HG02571 (cell line): ENCODE data around the gene TGM6.
"Not testable (repeated sequence)": the region's sequence is repeated elsewhere in the genome, so short reads cannot be mapped to it uniquely, and the experiment has no call there.

Source experiments
- ATAC-seq: cut with Tn5 transposase; IDR thresholded peaks from one replicate; pipeline ENCODE4 v1.9.1; 2021; ENCODE audit warnings: mild to moderate bottlenecking, moderate library complexity; ENCODE audit not compliant: unreplicated experiment

The TGM6 gene

DNA sequence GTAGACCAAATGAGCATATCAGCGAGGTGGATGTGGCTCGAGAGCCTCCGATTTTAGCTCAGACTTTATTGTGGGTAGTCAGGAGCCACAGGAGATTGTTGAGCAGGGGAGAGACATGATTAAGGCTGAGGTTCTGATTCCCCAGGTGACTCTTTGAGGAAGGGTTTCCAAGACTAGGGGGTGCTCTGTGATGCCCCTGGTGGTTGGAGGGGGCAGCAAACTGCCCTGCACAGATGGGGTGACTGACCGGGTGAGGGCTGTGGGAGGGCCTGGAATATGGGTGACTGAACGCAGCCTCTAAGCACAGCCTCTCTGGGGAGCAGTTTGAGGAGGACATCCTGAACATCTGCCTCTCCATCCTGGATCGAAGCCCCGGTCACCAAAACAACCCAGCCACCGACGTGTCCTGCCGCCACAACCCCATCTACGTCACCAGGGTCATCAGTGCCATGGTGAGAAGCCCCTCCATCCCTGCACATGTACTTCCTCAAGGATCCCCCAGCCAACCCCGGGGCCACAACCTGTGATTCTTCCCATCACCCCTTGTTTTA, 17.0 kb downstream of the TGM6 start:
- no peak for ATAC-seq

DNA sequence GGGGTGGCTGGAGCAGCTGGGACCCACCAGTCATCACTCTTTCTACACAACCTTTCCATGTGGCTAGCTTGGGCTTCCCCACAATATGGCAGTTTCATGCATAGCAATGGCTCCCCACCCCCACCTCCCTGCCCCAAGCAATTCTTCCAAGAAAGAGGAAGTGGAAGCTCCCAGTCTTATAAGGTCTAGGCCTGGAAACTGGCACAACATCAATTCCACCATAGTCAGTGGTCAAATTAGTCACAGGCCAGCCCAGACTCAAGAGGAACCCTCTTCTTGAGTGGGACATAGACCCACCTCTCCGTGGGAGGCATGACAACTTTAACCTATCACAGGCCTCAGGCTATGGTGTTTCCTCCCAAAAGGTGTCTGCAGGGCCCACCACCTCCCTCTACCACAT, 17.7 kb downstream of the TGM6 start:
- ATAC-seq, result no peak

DNA sequence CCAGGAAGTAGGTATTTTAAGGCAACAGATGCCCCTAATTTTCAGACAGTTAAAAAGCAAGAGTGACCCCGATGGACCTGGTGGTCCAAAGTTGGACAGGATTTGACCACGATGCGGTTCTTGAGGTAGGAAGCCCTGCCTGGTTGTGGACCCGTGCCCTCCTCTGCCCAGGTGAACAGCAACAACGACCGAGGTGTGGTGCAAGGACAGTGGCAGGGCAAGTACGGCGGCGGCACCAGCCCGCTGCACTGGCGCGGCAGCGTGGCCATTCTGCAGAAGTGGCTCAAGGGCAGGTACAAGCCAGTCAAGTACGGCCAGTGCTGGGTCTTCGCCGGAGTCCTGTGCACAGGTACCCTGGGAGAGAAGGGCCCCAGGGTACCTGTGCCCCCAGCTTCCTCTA, 18.7 kb downstream of the TGM6 start:
- ATAC-seq, result no peak

DNA sequence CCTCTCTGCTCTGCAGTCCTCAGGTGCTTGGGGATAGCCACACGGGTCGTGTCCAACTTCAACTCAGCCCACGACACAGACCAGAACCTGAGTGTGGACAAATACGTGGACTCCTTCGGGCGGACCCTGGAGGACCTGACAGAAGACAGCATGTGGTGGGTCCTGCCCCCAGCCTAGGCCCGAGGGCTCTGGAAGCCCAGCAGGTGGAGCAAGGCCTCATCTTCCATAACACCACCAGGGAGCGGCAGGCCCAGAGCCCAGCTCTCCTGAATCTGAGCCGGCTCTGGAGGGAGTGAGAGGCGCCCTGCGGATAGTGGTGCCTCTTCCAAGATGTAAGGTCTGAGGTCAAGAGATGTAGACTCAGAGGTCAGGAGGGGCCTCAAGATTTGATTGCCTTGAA, 19.6 kb downstream of the TGM6 start:
- ATAC-seq, result no peak

DNA sequence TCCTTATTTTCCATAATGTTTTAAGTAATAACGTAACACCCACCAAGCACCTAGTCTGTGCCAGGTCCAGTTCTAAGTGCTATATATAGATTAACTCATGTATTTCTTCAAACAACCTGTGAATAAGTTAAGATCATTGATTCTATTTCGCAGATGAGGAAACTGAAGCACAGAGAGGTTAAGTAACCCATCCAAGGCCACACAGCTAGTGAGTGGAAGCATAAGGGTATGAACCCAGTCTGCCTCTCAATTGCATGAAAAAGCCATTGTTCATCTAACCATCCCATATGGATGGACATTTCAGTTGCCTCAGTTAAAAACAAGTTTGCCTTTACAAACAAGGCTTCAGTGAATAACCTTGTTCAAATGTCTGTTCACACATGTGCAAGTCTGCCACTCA, 20.8 kb downstream of the TGM6 start:
- no peak for ATAC-seq

DNA sequence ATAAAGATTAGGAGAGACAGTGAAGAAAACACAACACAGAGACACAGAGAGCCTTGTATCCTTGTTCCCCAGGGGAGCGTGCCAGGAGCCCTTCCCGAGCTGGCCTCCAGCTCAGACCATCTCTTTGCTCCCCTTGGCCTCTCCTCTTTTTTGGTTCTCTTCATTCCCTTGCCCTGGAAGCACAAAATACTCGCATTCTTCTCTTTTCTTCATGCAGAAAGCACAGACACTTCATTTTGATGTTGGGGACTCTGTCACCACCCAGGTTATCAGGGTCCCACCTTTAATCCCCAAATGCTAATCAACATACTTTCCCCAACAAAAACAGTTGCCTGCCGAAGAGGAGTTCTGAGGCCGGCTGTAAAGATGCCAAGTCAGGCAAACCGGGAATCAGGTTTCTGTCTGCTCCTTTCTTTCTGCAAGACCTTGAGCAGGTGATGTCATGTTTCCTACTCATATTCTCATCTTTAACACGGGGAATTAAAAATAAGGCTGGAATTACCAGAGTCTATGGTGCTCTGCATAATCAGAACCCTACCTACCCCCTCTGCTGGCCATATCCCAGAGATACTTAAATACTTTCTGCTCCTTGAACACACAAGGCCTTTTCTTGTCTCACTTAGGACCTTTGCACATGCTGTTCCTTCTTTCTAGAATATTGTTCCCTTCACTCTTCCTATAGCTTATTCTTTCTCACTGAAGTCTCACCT, 21.7 kb downstream of the TGM6 start:
- no peak for ATAC-seq

DNA sequence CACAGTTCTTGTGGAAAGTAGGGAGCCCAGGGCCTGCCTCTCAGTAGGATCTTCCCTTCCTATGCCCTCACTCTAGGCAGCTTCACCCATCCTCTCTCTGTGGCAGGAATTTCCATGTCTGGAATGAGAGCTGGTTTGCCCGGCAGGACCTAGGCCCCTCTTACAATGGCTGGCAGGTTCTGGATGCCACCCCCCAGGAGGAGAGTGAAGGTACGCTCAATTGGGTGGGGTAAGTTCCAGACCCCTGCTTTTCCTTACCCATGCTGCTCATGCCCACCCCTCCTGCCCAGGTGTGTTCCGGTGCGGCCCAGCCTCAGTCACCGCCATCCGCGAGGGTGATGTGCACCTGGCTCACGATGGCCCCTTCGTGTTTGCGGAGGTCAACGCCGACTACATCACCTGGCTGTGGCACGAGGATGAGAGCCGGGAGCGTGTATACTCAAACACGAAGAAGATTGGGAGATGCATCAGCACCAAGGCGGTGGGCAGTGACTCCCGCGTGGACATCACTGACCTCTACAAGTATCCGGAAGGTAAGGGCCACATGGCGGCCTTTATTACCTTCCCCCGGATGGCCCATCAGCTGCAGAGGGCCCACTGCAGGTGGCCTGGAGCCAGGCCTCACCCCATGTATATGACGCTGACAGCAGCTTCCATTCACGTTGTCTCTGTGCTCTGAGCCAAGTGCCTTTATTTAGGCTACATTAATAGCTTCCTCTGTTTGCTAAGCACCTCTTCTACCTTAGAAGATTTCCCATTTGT, 22.8 kb downstream of the TGM6 start:
- no peak for ATAC-seq

DNA sequence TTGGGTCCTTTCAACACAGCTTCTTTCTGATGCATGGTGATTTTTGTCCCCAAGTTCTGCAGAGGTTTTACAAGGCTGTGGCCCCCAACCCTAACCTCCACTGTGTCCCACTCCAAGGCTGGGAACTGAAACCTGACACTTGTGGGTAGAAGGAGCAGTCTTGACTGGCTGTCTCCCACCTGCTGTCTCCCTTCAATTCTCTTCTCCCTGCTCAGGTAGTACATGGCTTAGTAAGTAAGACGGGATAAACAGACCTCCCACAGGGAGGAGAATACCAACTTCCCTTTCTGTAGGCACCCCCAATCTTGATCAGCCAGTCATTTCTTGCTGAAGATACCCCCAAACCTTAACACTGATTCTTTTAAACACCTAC, 25.0 kb downstream of the TGM6 start:
- no peak for ATAC-seq

DNA sequence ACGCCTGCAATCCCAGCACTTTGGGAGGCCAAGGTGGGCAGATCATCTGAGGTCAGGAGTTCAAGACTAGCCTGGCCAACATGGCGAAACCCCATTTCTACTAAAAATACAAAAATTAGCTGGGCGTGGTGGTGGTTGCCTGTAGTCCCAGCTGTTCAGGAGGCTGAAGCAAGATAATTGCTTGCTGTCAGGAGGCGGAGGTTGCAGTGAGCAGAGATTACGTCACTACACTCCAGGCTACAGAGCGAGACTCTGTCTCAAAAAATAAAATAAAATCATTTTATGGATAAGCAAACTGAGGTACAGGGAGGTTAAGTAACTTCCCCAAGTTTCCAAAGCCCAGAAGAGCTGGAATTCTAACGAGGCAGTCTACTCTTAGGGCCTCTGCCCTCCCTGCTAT, 26.7 kb downstream of the TGM6 start:
- not testable (repeated sequence) for ATAC-seq

DNA sequence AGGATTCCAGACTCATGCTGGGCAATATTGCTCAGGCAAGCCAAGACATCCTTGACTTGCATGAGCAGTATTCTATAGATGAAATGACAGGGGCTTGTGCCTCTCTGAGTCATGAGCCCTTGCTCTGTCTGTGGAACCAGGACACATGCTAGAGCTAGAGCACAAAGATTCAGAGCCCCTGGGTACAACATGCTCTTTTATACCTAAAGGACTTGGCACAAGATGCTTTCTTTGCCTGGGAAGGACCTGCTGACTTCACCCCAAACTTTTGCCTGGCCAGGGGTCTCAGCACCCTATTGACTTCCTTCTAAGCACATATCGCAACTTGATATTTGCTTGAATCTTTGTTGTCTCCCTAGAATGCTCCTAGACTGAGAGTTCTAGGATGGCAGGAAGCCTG, 27.4 kb downstream of the TGM6 start:
- ATAC-seq, result no peak

DNA sequence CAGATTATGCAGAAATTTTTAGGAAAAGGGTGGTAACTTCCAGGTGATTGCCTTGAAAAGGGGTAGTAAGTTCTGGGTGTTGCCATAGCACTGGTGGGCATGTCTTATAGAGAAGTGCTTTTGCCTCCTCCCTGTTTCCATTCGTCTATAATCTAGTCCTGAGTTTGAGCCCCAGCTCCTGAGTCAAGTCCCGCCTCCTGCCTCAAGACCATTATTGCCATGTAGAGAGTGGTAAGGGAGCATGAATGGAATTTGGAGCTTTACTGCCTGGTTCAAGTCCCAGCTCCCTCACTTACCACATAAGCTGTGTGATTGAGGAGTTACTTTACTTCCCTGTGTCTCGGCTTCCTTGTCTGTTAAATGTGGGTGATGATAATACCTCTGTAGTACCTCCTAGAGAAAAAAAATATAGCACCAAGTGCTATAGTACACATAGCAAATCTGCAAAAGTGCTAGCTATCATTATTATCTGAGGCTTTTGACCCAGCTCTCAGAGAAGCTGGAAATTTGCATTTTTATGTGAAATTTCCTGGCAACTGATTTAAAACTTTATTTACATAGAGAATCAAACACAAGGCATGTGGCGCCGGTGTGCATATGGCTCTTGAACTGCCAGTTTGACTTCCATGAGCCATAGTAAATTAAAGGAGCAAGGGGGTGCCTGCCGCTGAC, 36.0 kb downstream of the TGM6 start:
- no peak for ATAC-seq

DNA sequence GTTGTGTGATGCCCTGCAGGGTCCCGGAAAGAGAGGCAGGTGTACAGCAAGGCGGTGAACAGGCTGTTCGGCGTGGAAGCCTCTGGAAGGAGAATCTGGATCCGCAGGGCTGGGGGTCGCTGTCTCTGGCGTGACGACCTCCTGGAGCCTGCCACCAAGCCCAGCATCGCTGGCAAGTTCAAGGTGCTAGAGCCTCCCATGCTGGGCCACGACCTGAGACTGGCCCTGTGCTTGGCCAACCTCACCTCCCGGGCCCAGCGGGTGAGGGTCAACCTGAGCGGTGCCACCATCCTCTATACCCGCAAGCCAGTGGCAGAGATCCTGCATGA, 36.5 kb downstream of the TGM6 start:
- no peak for ATAC-seq

DNA sequence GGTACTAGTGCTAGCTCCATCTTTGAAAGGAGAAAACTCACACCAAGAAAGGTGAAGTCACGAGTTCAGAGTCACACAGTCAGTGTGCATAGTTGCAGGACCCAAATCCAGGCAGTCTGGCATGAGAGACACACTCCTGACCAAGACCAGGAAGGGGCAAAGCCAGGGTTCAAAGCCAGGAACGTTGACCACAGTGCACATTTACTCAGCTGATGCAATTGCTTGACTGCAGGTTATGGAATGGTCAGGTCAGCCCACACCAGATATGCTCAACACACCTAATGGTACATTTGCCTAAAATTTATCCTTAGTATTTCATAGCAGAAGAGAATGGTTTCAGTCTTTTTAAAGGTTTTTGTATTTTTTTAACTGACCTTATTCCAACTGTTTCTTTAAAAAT, 37.7 kb downstream of the TGM6 start:
- no peak for ATAC-seq

DNA sequence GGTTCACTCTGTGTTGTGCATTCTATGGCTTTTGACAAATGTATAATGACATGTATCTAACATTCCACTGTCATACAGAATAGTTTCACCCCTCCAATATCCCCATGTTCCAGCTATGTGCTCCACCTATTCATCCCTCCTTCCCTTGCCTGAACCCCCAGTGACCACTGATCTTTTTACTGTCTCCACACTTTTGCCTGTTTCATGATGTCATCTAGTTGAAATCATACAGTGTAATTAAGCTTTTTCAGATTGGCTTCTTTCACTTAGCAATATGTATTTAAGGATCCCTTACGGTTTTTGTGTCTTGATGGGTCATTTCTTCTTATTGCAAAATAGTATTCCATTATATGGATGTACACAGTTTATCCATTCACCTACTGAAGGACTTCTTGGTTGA, 39.8 kb downstream of the TGM6 start:
- no peak for ATAC-seq

DNA sequence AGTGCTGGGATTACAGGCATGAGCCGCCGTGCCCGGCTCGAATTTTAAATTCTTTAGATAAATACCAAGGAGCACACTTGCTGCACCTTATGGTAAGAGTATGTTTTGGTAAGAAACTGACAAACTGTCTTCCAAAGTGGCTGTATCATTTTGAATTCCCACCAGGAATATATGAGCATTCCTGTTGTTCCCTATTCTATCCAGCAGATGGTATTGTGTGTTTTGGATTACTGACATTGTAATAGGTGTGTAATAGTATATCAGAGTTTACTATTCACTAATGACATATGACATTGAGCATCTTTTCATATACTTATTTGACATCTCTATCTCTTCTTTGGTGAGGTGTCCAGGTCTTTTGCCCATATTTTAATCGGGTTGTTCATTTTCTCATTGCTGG, 40.5 kb downstream of the TGM6 start:
- no peak for ATAC-seq

DNA sequence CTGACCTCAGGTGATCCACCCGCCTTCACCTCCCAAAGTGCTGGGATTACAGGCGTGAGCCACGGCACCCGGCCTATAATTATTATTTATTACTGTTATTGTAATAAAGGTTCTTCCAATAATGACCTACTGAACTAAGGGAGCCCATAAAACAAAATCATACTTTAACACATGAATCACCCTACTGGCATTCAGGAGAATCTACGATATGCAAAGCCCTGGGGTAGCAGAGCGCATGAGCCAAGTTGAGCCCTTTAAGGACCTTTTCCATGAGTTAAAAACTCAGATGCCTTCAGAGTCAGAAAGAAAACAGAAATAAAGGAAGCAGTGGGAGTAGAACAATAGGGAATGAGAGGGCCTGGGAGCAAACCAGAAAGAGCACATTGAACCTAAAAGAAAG, 48.4 kb downstream of the TGM6 start:
- ATAC-seq, result no peak

DNA sequence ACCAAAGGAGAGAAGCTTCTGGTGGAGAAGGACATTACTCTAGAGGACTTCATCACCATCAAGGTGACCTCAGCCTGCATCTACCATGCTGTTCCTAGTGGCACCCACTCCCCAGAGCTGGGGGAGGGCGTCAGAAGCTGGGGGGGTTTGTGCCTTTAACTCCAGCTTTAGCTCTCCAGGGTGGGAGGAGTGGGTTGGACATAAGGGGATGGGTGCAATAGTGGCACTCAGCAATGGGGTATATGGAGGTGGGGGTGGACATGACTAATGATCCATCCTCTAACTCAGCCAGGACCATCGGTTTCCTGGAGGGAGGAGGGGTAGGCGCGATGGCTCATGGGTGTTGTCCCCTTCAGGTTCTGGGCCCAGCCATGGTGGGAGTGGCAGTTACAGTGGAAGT, 49.8 kb downstream of the TGM6 start:
- ATAC-seq, result no peak

DNA sequence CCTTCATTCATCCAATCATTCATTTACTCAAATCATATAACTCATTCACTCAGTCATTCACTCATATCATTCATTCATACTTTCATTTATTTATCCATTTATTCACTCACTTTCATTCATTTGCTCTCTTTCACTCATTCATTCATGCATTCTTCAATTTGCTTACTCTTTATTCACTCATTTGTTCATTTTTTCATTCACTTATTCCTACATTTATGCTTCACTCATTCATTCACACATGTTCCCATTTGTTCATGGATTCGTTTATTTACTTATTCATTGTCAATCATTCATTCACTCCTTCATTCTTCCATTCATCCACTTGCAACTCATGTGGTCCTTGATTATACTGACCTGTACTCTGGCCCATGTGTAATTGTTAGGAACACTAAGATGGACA, 50.5 kb downstream of the TGM6 start:
- ATAC-seq, result no peak

DNA sequence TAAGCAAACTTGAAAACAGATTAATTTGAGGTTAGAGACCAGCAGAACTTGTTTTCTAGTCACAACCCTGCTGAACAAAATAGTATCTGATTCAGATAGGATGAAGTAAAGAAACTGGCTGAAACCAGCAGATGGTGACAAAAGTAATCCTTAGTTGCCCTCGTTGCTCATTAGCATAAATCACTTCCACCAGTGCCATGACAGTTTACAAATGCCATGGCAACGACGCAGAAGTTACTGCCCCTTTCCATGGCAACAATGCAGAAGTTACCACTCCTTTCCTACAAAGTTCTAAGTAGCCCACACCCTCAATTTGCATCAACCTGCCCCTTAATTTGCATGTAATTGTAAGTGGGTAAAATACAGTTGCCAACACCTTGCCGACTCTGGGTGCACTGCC, 66.1 kb downstream of the TGM6 start:
- ATAC-seq, result no peak

DNA sequence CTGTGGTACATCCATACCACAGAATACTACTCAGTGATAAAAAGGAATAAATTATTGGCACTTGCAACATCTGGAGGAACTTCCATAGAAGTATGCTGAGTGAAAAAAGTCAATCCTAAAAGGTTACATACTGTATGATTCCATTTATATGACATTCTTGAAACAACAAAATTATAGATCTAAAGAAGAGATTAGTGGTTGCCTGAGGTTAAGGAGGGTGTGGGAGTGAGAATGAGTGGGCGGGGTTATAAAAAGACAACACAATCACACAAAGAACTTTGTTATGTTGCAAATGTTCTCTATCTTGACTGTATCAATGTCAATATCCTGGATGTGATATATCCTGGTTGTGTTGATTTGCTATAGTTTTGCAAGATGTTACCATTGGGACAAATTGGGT, 68.7 kb downstream of the TGM6 start:
- ATAC-seq, result no peak

DNA sequence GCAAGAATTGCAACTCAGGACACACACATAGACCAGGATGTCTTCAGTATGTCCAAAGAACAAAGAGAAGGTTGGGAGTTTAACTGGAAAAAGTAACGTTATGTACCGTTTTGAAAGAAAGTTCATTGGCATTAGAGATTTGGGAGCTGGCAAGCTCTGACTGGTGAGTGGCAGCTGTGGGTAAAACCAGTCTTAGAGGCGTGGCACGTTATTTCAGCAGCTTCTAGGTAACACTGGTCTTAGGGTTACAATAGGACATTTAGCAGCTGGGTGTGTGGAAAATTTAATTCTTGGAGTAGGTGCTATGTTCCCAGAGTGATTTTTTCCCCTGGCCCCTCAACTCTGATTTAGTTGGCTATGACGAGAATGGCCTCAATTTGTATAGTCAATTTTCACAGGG, 70.7 kb downstream of the TGM6 start:
- no peak for ATAC-seq
